Colonic mucosa (tissue), 4 donors: ENCODE data around the gene ZNF165. TPM values are rescaled to one million over a fixed set of nuclear protein-coding genes. Genes with fewer than 3 reads are reported as not detected.
"Not testable (repeated sequence)": the region's sequence is repeated elsewhere in the genome, so short reads cannot be mapped to it uniquely, and the experiment has no call there.

Experiments
- DNase-seq: peaks from one replicate; pipeline ENCODE4 v3.0.0-alpha.2; 2020
- H3K27ac ChIP-seq: fragments of 200-600 bp; one replicate; pipeline ENCODE4 v1.8.0; 2021
- H3K27me3 ChIP-seq: fragments of 200-600 bp; one replicate; pipeline ENCODE4 v1.8.0; 2021
- H3K36me3 ChIP-seq: fragments of 200-600 bp; one replicate; pipeline ENCODE4 v1.8.0; 2021
- H3K4me1 ChIP-seq: fragments of 200-600 bp; one replicate; pipeline ENCODE4 v1.8.0; 2021; ENCODE audit warnings: mild to moderate bottlenecking
- H3K4me3 ChIP-seq: fragments of 200-600 bp; one replicate; pipeline ENCODE4 v1.8.0; 2021
- H3K9ac ChIP-seq, 2 donors: one replicate each; pipeline ENCODE4 v1.7.0; 2013; ENCODE audit warnings: control low read depth in 2 of 2, low read depth in 2 of 2, low read length in 2 of 2
- H3K9me3 ChIP-seq: fragments of 200-600 bp; one replicate; pipeline ENCODE4 v1.8.0; 2021
- intact Hi-C: fragments of 100-400 bp; cut with DNase I; formaldehyde crosslinking; loops from one replicate; pipeline ENCODE4 v1.14.1; 2022
- total RNA-seq, 2 donors: library from RNA; stranded (reverse); fragmentation: NEBNext Ultra II Directional in 1 of 2; extraction: Animal tissue kit (Norgen Biotek cat#: 25700) in 1 of 2; gene quantifications; one replicate each; pipeline ENCODE4 v1.2.1, GENCODE V29; 2021
- TF ChIP-seq, protein P1 (sequence below): fragments of 200-600 bp; IDR thresholded peaks from one replicate; pipeline ENCODE4 v1.8.0; 2022; ENCODE audit warnings: antibody characterized with exemption, mild to moderate bottlenecking
- donor health status: healthy.
- donor health status: DM: no; HTN: no; CAD: no.
- donor health status: DM: no; HTN: no; CAD: no.

The ZNF165 gene
- total RNA-seq, 2 donors from 2014 or later, result 5.3 to 9.9 TPM

DNA sequence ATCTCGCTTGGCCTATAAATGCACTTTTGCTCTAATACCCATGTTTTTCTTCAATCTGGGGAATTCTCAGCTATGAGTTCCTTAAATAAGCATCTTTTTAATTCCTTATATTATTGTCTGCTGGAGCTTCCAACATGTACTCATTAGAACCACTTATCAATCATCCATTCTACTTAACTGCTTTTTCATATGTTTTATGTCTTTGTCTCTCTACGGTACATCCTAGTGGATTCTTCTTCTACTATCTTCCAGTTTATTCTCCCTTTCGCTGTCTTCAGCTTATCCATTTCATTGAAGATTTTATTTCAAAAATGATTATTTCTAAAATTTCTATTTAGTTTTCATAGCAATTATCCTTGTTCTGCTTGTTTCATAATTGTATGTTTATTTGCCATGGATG lies 31.6 kb downstream of the ZNF165 start:
- Histone ChIP-seq H3K36me3 (no peaks in the 10 kb centered on the region), H3K4me3 (no peak overlapping the region), H3K9me3 (no peaks in the 10 kb centered on the region), H3K4me1 (no peaks in the 10 kb centered on the region), H3K27me3 (peaks cover 4% of the 10 kb centered on the region), H3K9ac (no peak overlapping the region), H3K27ac (no peak overlapping the region)
- no peak for DNase-seq
- TF ChIP-seq, protein P1, sequence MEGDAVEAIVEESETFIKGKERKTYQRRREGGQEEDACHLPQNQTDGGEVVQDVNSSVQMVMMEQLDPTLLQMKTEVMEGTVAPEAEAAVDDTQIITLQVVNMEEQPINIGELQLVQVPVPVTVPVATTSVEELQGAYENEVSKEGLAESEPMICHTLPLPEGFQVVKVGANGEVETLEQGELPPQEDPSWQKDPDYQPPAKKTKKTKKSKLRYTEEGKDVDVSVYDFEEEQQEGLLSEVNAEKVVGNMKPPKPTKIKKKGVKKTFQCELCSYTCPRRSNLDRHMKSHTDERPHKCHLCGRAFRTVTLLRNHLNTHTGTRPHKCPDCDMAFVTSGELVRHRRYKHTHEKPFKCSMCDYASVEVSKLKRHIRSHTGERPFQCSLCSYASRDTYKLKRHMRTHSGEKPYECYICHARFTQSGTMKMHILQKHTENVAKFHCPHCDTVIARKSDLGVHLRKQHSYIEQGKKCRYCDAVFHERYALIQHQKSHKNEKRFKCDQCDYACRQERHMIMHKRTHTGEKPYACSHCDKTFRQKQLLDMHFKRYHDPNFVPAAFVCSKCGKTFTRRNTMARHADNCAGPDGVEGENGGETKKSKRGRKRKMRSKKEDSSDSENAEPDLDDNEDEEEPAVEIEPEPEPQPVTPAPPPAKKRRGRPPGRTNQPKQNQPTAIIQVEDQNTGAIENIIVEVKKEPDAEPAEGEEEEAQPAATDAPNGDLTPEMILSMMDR, result no peak
- intact Hi-C loops, result no loop called here

DNA sequence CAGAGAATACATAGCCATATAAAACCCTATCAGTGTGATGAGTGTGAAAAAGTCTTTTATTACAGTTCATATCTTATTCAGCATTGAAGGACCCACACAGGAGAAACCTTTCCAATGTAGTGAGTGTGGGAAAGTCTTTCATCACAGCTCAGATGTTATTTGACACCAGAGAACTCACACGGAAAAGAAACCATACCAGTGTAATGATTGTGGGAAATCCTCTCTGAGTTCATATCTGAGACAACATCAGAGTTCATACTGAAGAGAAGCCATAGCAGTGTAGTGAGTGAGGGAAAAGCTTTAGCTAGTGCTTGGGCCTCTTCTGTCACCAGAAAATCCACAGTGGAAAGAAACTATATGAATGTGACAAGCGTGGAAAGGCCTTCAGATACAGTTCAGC lies 35.4 kb downstream of the ZNF165 start:
- TF ChIP-seq, protein P1, result no peak
- Histone ChIP-seq H3K4me3 (no peak overlapping the region), H3K9ac (no peak overlapping the region), H3K27ac (no peak overlapping the region), H3K36me3 (no peaks in the 10 kb centered on the region), H3K27me3 (no peaks in the 10 kb centered on the region), H3K4me1 (no peaks in the 10 kb centered on the region), H3K9me3 (no peaks in the 10 kb centered on the region)
- intact Hi-C loops, result no loop called here
- DNase-seq, result no peak

DNA sequence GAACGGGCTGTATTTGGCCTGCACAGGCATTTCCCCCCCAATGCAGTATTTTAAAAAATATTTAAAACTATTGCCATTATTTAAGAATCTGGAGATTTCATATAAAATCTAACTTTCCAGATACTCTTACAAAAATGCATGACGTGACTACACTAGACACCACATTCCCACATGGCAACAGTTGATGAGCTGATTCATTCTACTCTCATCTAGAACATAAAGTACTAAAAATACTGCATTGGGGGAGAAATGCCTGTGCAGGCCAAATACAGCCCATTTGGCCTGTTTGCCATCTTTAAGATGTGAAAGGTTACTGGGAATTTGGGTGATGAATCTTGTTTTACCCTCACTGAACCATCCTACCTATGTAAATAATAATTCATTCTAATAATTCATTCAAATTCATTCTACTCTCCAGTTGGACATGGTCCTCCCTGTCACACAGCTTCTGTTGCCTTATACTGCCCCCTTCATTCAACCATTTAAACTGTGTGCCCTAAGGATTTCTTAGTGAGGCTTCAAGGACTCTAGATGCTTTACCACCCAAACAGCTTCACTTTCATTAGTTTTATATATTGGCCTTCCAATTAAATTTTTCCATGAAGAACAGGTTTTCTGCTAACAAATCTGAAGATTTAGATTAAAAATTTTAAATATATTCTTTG lies 37.1 kb downstream of the ZNF165 start:
- Histone ChIP-seq H3K9me3 (no peaks in the 10 kb centered on the region), H3K4me1 (no peaks in the 10 kb centered on the region), H3K36me3 (no peaks in the 10 kb centered on the region), H3K27me3 (no peaks in the 10 kb centered on the region), H3K9ac (no peak overlapping the region), H3K4me3 (no peak overlapping the region), H3K27ac (no peak overlapping the region)
- TF ChIP-seq, protein P1, result no peak
- intact Hi-C loops, result no loop called here
- no peak for DNase-seq

DNA sequence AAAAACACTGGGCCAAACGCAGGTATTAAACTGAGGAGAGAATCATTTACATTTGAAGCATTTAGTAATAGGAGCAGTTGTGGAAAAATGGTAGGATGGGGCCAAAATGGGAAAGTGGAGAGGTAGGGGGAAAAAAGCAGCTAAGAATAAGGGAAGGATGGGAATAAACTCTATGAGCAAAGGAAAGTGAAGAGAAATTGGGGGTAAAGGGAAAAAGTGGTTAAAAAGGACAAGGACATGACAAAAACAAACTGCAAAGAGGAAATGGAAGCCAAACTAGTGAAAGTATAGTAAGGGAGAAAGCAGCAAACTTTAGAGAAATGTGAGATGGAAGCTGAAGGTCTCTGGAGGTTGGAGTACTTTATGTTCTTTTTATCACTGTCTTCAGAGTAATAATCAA lies 37.8 kb downstream of the ZNF165 start:
- Histone ChIP-seq H3K27me3 (no peaks in the 10 kb centered on the region), H3K36me3 (no peaks in the 10 kb centered on the region), H3K9ac (no peak overlapping the region), H3K9me3 (no peaks in the 10 kb centered on the region), H3K4me3 (no peak overlapping the region), H3K27ac (no peak overlapping the region), H3K4me1 (no peaks in the 10 kb centered on the region)
- intact Hi-C loops, result no loop called here
- TF ChIP-seq, protein P1, result no peak
- DNase-seq, result no peak

DNA sequence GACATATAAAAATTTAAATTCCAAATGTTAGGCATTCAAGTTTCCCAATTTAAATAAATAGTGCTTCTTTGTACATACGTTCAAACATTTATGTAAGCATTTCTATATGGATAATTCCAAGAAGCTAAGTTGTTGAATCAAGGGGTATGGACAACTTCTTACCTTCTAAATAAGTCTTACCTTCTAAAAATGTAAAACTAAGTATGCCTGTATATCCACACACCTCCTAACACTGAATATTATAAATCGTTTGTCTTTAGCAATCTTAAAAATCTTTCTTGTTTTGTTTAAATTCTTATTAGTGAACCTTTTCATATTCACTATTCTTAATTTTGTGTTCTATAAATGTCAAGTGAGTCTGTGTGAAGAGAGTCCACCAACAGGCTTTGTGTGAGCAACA lies 41.5 kb downstream of the ZNF165 start:
- Histone ChIP-seq H3K4me1 (peaks cover 3% of the 10 kb centered on the region), H3K4me3 (no peak overlapping the region), H3K27me3 (no peaks in the 10 kb centered on the region), H3K9ac (no peak overlapping the region), H3K9me3 (no peaks in the 10 kb centered on the region), H3K27ac (no peak overlapping the region), H3K36me3 (no peaks in the 10 kb centered on the region)
- TF ChIP-seq, protein P1, result no peak
- intact Hi-C loops, result no loop called here
- no peak for DNase-seq

DNA sequence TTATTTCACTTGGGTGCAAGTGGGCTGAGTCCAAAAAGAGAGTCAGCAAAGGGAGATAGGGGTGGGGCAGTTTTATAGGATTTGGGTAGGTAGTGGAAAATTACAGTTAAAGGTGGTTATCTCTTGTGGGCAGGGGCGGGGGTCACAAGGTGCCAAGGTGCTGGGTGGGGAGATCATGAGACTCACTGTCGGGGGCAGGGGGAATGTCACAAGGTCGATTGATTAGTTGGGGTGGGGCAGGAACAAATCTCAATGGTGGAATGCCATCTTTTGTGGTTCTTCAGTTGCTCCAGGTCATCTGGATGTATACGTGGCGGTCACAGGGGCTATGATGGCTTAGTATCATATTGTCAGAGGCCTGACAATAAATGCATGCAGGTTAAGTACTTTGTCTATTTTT lies 41.9 kb downstream of the ZNF165 start:
- H3K4me1 ChIP-seq, H3K36me3 ChIP-seq: not testable (repeated sequence)

More for the DNA sequence above, 41.9 kb downstream of the ZNF165 start:
- H3K9me3 ChIP-seq, H3K4me3 ChIP-seq, intact Hi-C loops, DNase-seq, H3K9ac ChIP-seq, H3K27ac ChIP-seq, H3K27me3 ChIP-seq: not testable (repeated sequence)
